Neuronal stem cell (in vitro differentiated cells): ENCODE measurements around the gene EPS15.

ENCODE experiments used
- DNase-seq: peaks from one replicate; pipeline ENCODE4 v3.0.0-alpha.2; 2013; ENCODE audit warnings: low spot score
- H2AFZ ChIP-seq: one replicate; pipeline ENCODE4 v1.6.1; 2013; ENCODE audit warnings: mild to moderate bottlenecking, low read length, inconsistent platforms
- H2AK5ac ChIP-seq: 2 replicates; pipeline ENCODE4 v1.6.1; 2013; ENCODE audit warnings: low read depth, mild to moderate bottlenecking, inconsistent platforms, low read length, moderate library complexity, mixed read lengths
- H2BK120ac ChIP-seq: 2 replicates; pipeline ENCODE4 v1.6.1; 2013; ENCODE audit warnings: low read depth, mild to moderate bottlenecking, inconsistent platforms, low read length, moderate library complexity, mixed read lengths
- H2BK12ac ChIP-seq: one replicate; pipeline ENCODE4 v1.6.1; 2013; ENCODE audit warnings: low read length, inconsistent platforms
- H2BK15ac ChIP-seq: 2 replicates; pipeline ENCODE4 v1.6.1; 2013; ENCODE audit warnings: mild to moderate bottlenecking, low read length, inconsistent platforms, mixed read lengths
- H2BK5ac ChIP-seq: one replicate; pipeline ENCODE4 v1.6.1; 2013; ENCODE audit warnings: inconsistent platforms, mild to moderate bottlenecking, low read length, moderate library complexity
- H3K14ac ChIP-seq: one replicate; pipeline ENCODE4 v1.6.1; 2013; ENCODE audit warnings: low read length, inconsistent platforms
- H3K18ac ChIP-seq: 2 replicates; pipeline ENCODE4 v1.6.1; 2013; ENCODE audit warnings: low read length, inconsistent platforms
- H3K23ac ChIP-seq: 2 replicates; pipeline ENCODE4 v1.6.1; 2013; ENCODE audit warnings: low read depth, mild to moderate bottlenecking, mixed read lengths, low read length, inconsistent platforms; ENCODE audit not compliant: poor library complexity
- H3K27ac ChIP-seq: replicated peaks from 3 replicates; pipeline ENCODE4 v1.5.1; 2013; ENCODE audit warnings: low read length, inconsistent platforms
- H3K27me3 ChIP-seq, 3 experiments: 2 replicates each; pipeline ENCODE4 v1.6.1; 2013; ENCODE audit warnings: low read length in 3 of 3, mild to moderate bottlenecking in 2 of 3, inconsistent platforms in 1 of 3, low read depth in 1 of 3, mixed read lengths in 1 of 3, moderate library complexity in 1 of 3; ENCODE audit not compliant: control insufficient read depth in 3 of 3, insufficient read depth in 3 of 3
- H3K36me3 ChIP-seq, 2 donors: replicated peaks in 1 of 2; 2 replicates each; pipeline ENCODE4 v1.6.1; 2013; ENCODE audit warnings: low read length in 2 of 2; ENCODE audit not compliant: control insufficient read depth in 2 of 2, insufficient read depth in 2 of 2
- H3K4ac ChIP-seq: 2 replicates; pipeline ENCODE4 v1.6.1; 2013; ENCODE audit warnings: inconsistent platforms, mild to moderate bottlenecking, low read length, moderate library complexity
- H3K4me1 ChIP-seq, 2 donors: 1 replicate in 1 of 2; 2 replicates in 1 of 2; pipeline ENCODE4 v1.6.1; 2013; ENCODE audit warnings: low read length in 2 of 2, low read depth in 1 of 2; ENCODE audit not compliant: control insufficient read depth in 2 of 2, insufficient read depth in 1 of 2
- H3K4me2 ChIP-seq: one replicate; pipeline ENCODE4 v1.6.1; 2013; ENCODE audit warnings: mild to moderate bottlenecking, low read length, inconsistent platforms; ENCODE audit not compliant: insufficient read depth, poor library complexity, severe bottlenecking
- H3K4me3 ChIP-seq, 2 donors: 2 replicates each; pipeline ENCODE4 v1.5.1; 2013; ENCODE audit warnings: low read length in 2 of 2, mild to moderate bottlenecking in 2 of 2, inconsistent platforms in 1 of 2, moderate library complexity in 1 of 2
- H3K79me1 ChIP-seq: one replicate; pipeline ENCODE4 v1.6.1; 2013; ENCODE audit warnings: low read depth, mild to moderate bottlenecking, inconsistent platforms, low read length, moderate library complexity
- H3K9ac ChIP-seq: one replicate; pipeline ENCODE4 v1.6.1; 2013; ENCODE audit warnings: mild to moderate bottlenecking, low read depth, low read length, inconsistent platforms; ENCODE audit not compliant: poor library complexity
- H3K9me3 ChIP-seq, 2 donors: replicated peaks in 1 of 2; 2 replicates each; pipeline versions ENCODE3 to v1.6.1; 2013; ENCODE audit warnings: low read length in 2 of 2, mild to moderate bottlenecking in 2 of 2, inconsistent platforms in 1 of 2, low read depth in 1 of 2, mixed read lengths in 1 of 2, moderate library complexity in 1 of 2; ENCODE audit not compliant: control insufficient read depth in 2 of 2, insufficient read depth in 1 of 2
- H4K8ac ChIP-seq: one replicate; pipeline ENCODE4 v1.6.1; 2013; ENCODE audit warnings: low read depth, mild to moderate bottlenecking, inconsistent platforms, low read length, moderate library complexity
- H4K91ac ChIP-seq: one replicate; pipeline ENCODE4 v1.6.1; 2013; ENCODE audit warnings: low read length, low read depth, mild to moderate bottlenecking, inconsistent platforms; ENCODE audit not compliant: poor library complexity
- WGBS, 2 donors: extraction: QIAGEN DNeasy Blood & Tissue Kit; methylation state at CpG; one replicate each; pipeline ENCODE4 v1.1.7; 2013; ENCODE audit warnings: missing lambda C conversion rate in 2 of 2, mixed read lengths in 1 of 2; ENCODE audit not compliant: insufficient read length in 2 of 2, insufficient replicate concordance in 1 of 2; ENCODE audit errors: extremely low coverage in 2 of 2; 5-methylcytosine and 5-hydroxymethylcytosine counted together

EPS15 gene

DNA sequence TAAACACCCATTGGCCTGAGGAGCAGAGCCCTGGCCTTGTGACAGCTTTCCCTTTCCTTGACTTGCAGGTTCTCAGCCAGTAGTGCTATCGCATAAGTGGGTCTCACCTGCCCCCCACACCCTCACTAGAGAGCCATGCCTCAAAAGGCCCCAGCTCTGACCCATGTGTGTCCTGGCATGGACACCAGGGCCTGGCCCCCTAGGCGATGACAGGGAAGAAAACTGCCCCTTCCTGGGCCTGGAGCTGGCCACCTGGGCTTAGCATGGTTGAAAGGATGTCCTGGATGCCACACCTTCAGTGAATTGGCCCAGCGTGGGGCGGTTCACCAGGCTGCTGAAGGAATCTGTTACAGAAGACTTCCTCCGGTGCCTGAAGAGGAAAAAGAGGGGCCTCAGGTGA, 207.2 kb downstream of the EPS15 start:
- Histone ChIP-seq H3K23ac (no peak overlapping the region), H3K27me3 (peaks cover 0 to 15% (median 0%) of the 10 kb centered on the region in 3 experiments), H3K27ac (no peak overlapping the region), H3K4me1 (peaks cover 2 to 5% of the 10 kb centered on the region in 2 donors), H2AK5ac (no peak overlapping the region), H3K14ac (no peak overlapping the region), H3K79me1 (no peaks in the 10 kb centered on the region), H3K9me3 (no peaks in the 10 kb centered on the region), H2AFZ (no peak overlapping the region), H2BK120ac (no peak overlapping the region), H3K9ac (no peak overlapping the region), H2BK5ac (no peak overlapping the region), H3K4ac (no peak overlapping the region), H3K36me3 (no peaks in the 10 kb centered on the region), H3K4me2 (no peak overlapping the region), H3K4me3 (no peak overlapping the region), H2BK15ac (no peak overlapping the region), H4K91ac (no peak overlapping the region), H2BK12ac (no peak overlapping the region), H3K18ac (no peak overlapping the region), H4K8ac (no peak overlapping the region)
- WGBS, 2 donors = no CpG with 5 or more reads among the region's 5 CpGs
- no peak for DNase-seq

GRCh38 chr1:51310871-51311613, 208.0 kb downstream of the EPS15 start:
- no peak overlapping the region for H2BK15ac ChIP-seq
- H3K14ac ChIP-seq = no peak overlapping the region
- H2AK5ac ChIP-seq = peak overlapping the region; percentile 38
- H3K36me3 ChIP-seq = no peaks in the 10 kb centered on the region
- no peak overlapping the region for H2BK5ac ChIP-seq
- peaks cover 2% of the 10 kb centered on the region in 2 donors for H3K4me1 ChIP-seq
- no peak overlapping the region for H2BK12ac ChIP-seq
- no peak overlapping the region for H3K4ac ChIP-seq
- H3K9ac ChIP-seq = peak overlapping the region; percentile 53
- DNase-seq = no peak
- H3K4me3 ChIP-seq = no peak overlapping the region
- no peak overlapping the region for H3K27ac ChIP-seq
- no peaks in the 10 kb centered on the region for H3K79me1 ChIP-seq
- no peak overlapping the region for H3K4me2 ChIP-seq
- H2AFZ ChIP-seq = no peak overlapping the region
- WGBS, 2 donors = no CpG with 5 or more reads among the region's 15 CpGs
- no peak overlapping the region for H3K23ac ChIP-seq
- H4K8ac ChIP-seq = no peak overlapping the region
- no peaks in the 10 kb centered on the region for H3K9me3 ChIP-seq
- no peak overlapping the region for H4K91ac ChIP-seq
- H2BK120ac ChIP-seq = no peak overlapping the region
- H3K18ac ChIP-seq = peak overlapping the region; percentile 44
- H3K27me3 ChIP-seq = peaks cover 0 to 16% (median 0%) of the 10 kb centered on the region in 3 experiments

DNA sequence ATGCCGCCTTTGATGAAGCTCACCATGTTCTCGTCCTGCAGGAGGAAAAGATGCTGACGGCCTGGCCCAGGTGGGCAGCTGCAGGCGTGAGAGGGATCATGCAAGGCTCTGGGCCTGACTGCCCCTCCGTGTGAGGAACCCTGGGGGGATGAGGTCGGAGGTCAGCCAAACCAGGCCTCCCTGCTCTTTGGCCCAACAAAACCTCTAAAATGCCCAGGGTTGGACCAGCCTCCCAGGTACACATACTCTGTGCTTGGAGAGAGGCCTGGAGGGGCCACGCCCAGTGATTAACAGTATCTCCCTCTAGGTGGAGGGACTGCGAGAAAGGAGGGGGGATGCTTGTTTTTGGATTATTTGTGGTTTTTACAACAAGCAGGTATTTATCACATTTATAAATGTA, 209.8 kb downstream of the EPS15 start:
- Histone ChIP-seq H3K23ac (no peak overlapping the region), H3K18ac (peak overlapping the region; percentile 9), H3K27me3 (peaks cover 0 to 15% (median 0%) of the 10 kb centered on the region in 3 experiments), H3K27ac (no peak overlapping the region), H4K8ac (no peak overlapping the region), H2BK120ac (no peak overlapping the region), H2BK15ac (no peak overlapping the region), H2BK12ac (no peak overlapping the region), H3K4me3 (no peak overlapping the region), H3K9ac (no peak overlapping the region), H2AK5ac (no peak overlapping the region), H3K4me2 (no peak overlapping the region), H3K14ac (peak overlapping the region; percentile 31), H4K91ac (no peak overlapping the region), H3K4ac (no peak overlapping the region), H2AFZ (no peak overlapping the region), H3K9me3 (no peaks in the 10 kb centered on the region), H3K36me3 (no peaks in the 10 kb centered on the region), H3K4me1 (peaks cover 2 to 6% of the 10 kb centered on the region in 2 donors), H2BK5ac (no peak overlapping the region), H3K79me1 (no peaks in the 10 kb centered on the region)
- no peak for DNase-seq
- WGBS, 2 donors = no CpG with 5 or more reads among the region's 8 CpGs

DNA sequence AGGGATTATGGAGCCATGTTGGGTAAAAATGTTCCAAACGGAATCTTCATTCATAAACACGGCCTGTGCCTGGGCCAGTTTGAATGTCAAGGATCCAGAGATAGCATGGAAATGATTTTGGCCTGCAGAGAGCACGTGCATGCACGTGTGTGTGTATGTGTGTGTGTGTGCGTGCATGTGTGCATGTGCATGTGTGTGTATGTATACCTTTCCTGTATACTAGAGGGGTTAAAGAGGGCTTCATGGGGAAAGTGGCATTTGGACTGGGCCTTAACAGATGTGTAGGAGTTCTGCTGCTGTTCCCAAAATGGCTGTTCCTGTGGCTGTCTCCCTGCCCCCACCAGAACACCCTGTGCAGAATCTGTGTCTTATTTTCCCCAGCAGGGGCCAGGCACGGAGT, 210.4 kb downstream of the EPS15 start:
- Histone ChIP-seq H3K27me3 (peaks cover 0 to 15% (median 0%) of the 10 kb centered on the region in 3 experiments), H2BK120ac (no peak overlapping the region), H2AFZ (no peak overlapping the region), H3K79me1 (no peaks in the 10 kb centered on the region), H3K9me3 (no peaks in the 10 kb centered on the region), H3K4me3 (no peak overlapping the region), H3K36me3 (no peaks in the 10 kb centered on the region), H3K4ac (no peak overlapping the region), H4K8ac (no peak overlapping the region), H3K23ac (no peak overlapping the region), H4K91ac (no peak overlapping the region), H2BK5ac (no peak overlapping the region), H2AK5ac (no peak overlapping the region), H3K9ac (no peak overlapping the region), H3K4me1 (peaks cover 2 to 6% of the 10 kb centered on the region in 2 donors), H2BK12ac (no peak overlapping the region), H3K27ac (no peak overlapping the region), H3K14ac (no peak overlapping the region), H2BK15ac (no peak overlapping the region), H3K18ac (peak overlapping the region; percentile 25), H3K4me2 (no peak overlapping the region)
- no peak for DNase-seq
- no CpG with 5 or more reads among the region's 6 CpGs for WGBS, 2 donors
